Measurements from ENCODE around the gene UTP14C.

Gene UTP14C

GRCh38 chr13:52024481-52024880 is at the start of gene UTP14C:
TSS of gene UTP14C (plus strand) at chr13:52024691. CDS start at chr13:52028805, 4,114 bp downstream.
- DNase-seq (ENCODE audit: low read depth in 2 of 2), result no peak
- TF ChIP-seq CTCF (IDR thresholded peaks at IDR 0.05; ENCODE audit: low read depth, low read length), result no peak
- H3K4me3 ChIP-seq (replicated peaks in 1 of 2; ENCODE audit: low read depth in 2 of 2, low read length in 2 of 2), result no peak within 1 kb of the TSS

GRCh38 chr13:51976423-51976822 is 48.1 kb upstream of the UTP14C start:
- no peak overlapping the region for H3K4me3 ChIP-seq (replicated peaks in 1 of 2; ENCODE audit: low read depth in 2 of 2, low read length in 2 of 2)
- DNase-seq (ENCODE audit: low read depth in 2 of 2), result no peak
- TF ChIP-seq CTCF (IDR thresholded peaks at IDR 0.05; ENCODE audit: low read depth, low read length), result no peak

- no peak overlapping the region for H3K4me3 ChIP-seq (replicated peaks in 1 of 2; ENCODE audit: low read depth in 2 of 2, low read length in 2 of 2)
- no peak for TF ChIP-seq CTCF (IDR thresholded peaks at IDR 0.05; ENCODE audit: low read depth, low read length)
- DNase-seq (ENCODE audit: low read depth in 2 of 2), result no peak
Measured at GRCh38 chr13:51976890-51977289, 47.6 kb upstream of the UTP14C start.

- no peak for TF ChIP-seq CTCF (IDR thresholded peaks at IDR 0.05; ENCODE audit: low read depth, low read length)
- H3K4me3 ChIP-seq (replicated peaks in 1 of 2; ENCODE audit: low read depth in 2 of 2, low read length in 2 of 2), result no peak overlapping the region
- peak in 1 of 2 donors; percentile 41 for DNase-seq (ENCODE audit: low read depth in 2 of 2)
Measured at GRCh38 chr13:51977625-51978024, 46.9 kb upstream of the UTP14C start.

GRCh38 chr13:51978796-51979556 is 45.5 kb upstream of the UTP14C start:
- peak in 1 of 2 donors; percentile 13 for DNase-seq (ENCODE audit: low read depth in 2 of 2)
- no peak overlapping the region for H3K4me3 ChIP-seq (replicated peaks in 1 of 2; ENCODE audit: low read depth in 2 of 2, low read length in 2 of 2)
- no peak for TF ChIP-seq CTCF (IDR thresholded peaks at IDR 0.05; ENCODE audit: low read depth, low read length)

GRCh38 chr13:51980908-51981307 is 43.6 kb upstream of the UTP14C start:
- peak in 1 of 2 donors; percentile 6 for DNase-seq (ENCODE audit: low read depth in 2 of 2)
- no peak for TF ChIP-seq CTCF (IDR thresholded peaks at IDR 0.05; ENCODE audit: low read depth, low read length)
- no peak overlapping the region for H3K4me3 ChIP-seq (replicated peaks in 1 of 2; ENCODE audit: low read depth in 2 of 2, low read length in 2 of 2)
